ENCODE data around the gene WBP11.
A peak's percentile ranks its signal among the peaks of the same experiment; 100 is the strongest.

The WBP11 gene

GRCh38 chr12:14775636-14775980 is 27.7 kb downstream of the WBP11 start:
- no peak for FAIRE-seq

GRCh38 chr12:14774906-14775635 is 28.2 kb downstream of the WBP11 start:
- FAIRE-seq: peak; percentile 55
- TF ChIP-seq TAF1 (IDR thresholded peaks at IDR 0.05; ENCODE audit: low read depth, low read length) (no peak), SPI1 (IDR thresholded peaks at IDR 0.05; ENCODE audit: low read depth, low read length) (no peak)
- no peak for DNase-seq (ENCODE audit: insufficient read length, low spot score)

More at GRCh38 chr12:14775636-14775980, 27.7 kb downstream of the WBP11 start:
- DNase-seq (ENCODE audit: insufficient read length, low spot score): no peak
- TF ChIP-seq TAF1 (IDR thresholded peaks at IDR 0.05; ENCODE audit: low read depth, low read length): no peak
- no peak for TF ChIP-seq POLR2A (IDR thresholded peaks at IDR 0.05; ENCODE audit: low read depth, low read length)
- no peak for TF ChIP-seq POLR2AphosphoS5 (IDR thresholded peaks at IDR 0.05; ENCODE audit: low read depth, low read length)
- TF ChIP-seq POU2F2 (IDR thresholded peaks at IDR 0.05; ENCODE audit: low read depth, low read length): no peak
- TF ChIP-seq PAX5 (IDR thresholded peaks at IDR 0.05; ENCODE audit: insufficient read depth, low read length, severe bottlenecking): no peak
- no peak for TF ChIP-seq SPI1 (IDR thresholded peaks at IDR 0.05; ENCODE audit: low read depth, low read length)

- TF ChIP-seq POU2F2 (IDR thresholded peaks at IDR 0.05; ENCODE audit: low read depth, low read length) (peak; percentile 100), TAF1 (IDR thresholded peaks at IDR 0.05; ENCODE audit: low read depth, low read length) (peak; percentile 66), POLR2A (IDR thresholded peaks at IDR 0.05; ENCODE audit: low read depth, low read length) (peak; percentile 87), PAX5 (IDR thresholded peaks at IDR 0.05; ENCODE audit: insufficient read depth, low read length, severe bottlenecking) (peak; percentile 43), SPI1 (IDR thresholded peaks at IDR 0.05; ENCODE audit: low read depth, low read length) (no peak), POLR2AphosphoS5 (IDR thresholded peaks at IDR 0.05; ENCODE audit: low read depth, low read length) (peak; percentile 87; the same call in 1 of the 2 replicates)
- DNase-seq (ENCODE audit: insufficient read length, low spot score) (peak; percentile 53), FAIRE-seq (peak; percentile 80)
Observed at GRCh38 chr12:14774074-14774905, 29.0 kb downstream of the WBP11 start.

- no peak for TF ChIP-seq POLR2AphosphoS5 (IDR thresholded peaks at IDR 0.05; ENCODE audit: low read depth, low read length)
- TF ChIP-seq PAX5 (IDR thresholded peaks at IDR 0.05; ENCODE audit: insufficient read depth, low read length, severe bottlenecking): no peak
- no peak for TF ChIP-seq TAF1 (IDR thresholded peaks at IDR 0.05; ENCODE audit: low read depth, low read length)
- TF ChIP-seq POLR2A (IDR thresholded peaks at IDR 0.05; ENCODE audit: low read depth, low read length): no peak; the same call in 1 of the 2 replicates
- no peak for TF ChIP-seq SPI1 (IDR thresholded peaks at IDR 0.05; ENCODE audit: low read depth, low read length)
- no peak for TF ChIP-seq POU2F2 (IDR thresholded peaks at IDR 0.05; ENCODE audit: low read depth, low read length)
- FAIRE-seq (peak; percentile 58), DNase-seq (ENCODE audit: insufficient read length, low spot score) (no peak)
Observed at GRCh38 chr12:14773685-14774073, 29.6 kb downstream of the WBP11 start.

- TF ChIP-seq POU2F2 (IDR thresholded peaks at IDR 0.05; ENCODE audit: low read depth, low read length): no peak
- TF ChIP-seq SPI1 (IDR thresholded peaks at IDR 0.05; ENCODE audit: low read depth, low read length): no peak
- TF ChIP-seq POLR2A (IDR thresholded peaks at IDR 0.05; ENCODE audit: low read depth, low read length): no peak
- TF ChIP-seq TAF1 (IDR thresholded peaks at IDR 0.05; ENCODE audit: low read depth, low read length): no peak
- TF ChIP-seq PAX5 (IDR thresholded peaks at IDR 0.05; ENCODE audit: insufficient read depth, low read length, severe bottlenecking): no peak
- TF ChIP-seq POLR2AphosphoS5 (IDR thresholded peaks at IDR 0.05; ENCODE audit: low read depth, low read length): no peak
- no peak for FAIRE-seq
Observed at GRCh38 chr12:14772946-14773345, 30.3 kb downstream of the WBP11 start.

DNA sequence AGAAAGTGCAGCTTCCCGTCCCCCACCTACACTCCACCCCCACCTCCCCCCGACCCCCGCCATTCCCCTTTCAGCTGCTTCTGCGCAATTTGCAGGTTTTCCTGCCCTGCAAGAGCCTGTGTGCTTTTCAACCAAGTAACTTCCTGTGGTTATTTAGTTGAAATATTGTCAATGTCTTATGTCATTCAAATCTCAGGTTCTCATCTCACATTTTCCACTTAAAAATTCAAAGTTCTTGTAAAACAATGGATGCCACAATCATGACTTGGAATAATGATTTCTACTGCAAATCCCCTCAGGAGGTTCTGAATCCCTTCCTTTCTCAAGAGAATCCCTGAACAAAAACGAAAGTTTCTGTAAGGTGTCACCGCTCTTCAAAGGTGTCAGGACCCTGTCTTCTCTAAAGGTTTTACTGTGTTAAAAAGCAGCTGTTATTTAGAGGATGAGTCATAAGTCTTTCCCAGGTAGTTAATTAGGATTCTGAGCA is 31.6 kb downstream of the WBP11 start:
- TF ChIP-seq PAX5 (IDR thresholded peaks at IDR 0.05; ENCODE audit: insufficient read depth, low read length, severe bottlenecking): no peak
- no peak for TF ChIP-seq POLR2AphosphoS5 (IDR thresholded peaks at IDR 0.05; ENCODE audit: low read depth, low read length)
- TF ChIP-seq TAF1 (IDR thresholded peaks at IDR 0.05; ENCODE audit: low read depth, low read length): no peak
- DNase-seq (ENCODE audit: insufficient read length, low spot score) (no peak), FAIRE-seq (no peak)

More at GRCh38 chr12:14772946-14773345, 30.3 kb downstream of the WBP11 start:
- DNase-seq (ENCODE audit: insufficient read length, low spot score): no peak

- FAIRE-seq (peak; percentile 88), DNase-seq (ENCODE audit: insufficient read length, low spot score) (no peak)
- TF ChIP-seq SPI1 (IDR thresholded peaks at IDR 0.05; ENCODE audit: low read depth, low read length): no peak
- TF ChIP-seq POU2F2 (IDR thresholded peaks at IDR 0.05; ENCODE audit: low read depth, low read length): peak; percentile 95
- peak; percentile 94 for TF ChIP-seq TAF1 (IDR thresholded peaks at IDR 0.05; ENCODE audit: low read depth, low read length)
- no peak for TF ChIP-seq PAX5 (IDR thresholded peaks at IDR 0.05; ENCODE audit: insufficient read depth, low read length, severe bottlenecking)
- TF ChIP-seq POLR2A (IDR thresholded peaks at IDR 0.05; ENCODE audit: low read depth, low read length): peak; percentile 99
- TF ChIP-seq POLR2AphosphoS5 (IDR thresholded peaks at IDR 0.05; ENCODE audit: low read depth, low read length): peak; percentile 99
Observed at GRCh38 chr12:14770496-14771461, 32.5 kb downstream of the WBP11 start.

- FAIRE-seq: peak; percentile 95
- peak; percentile 45; the same call in 1 of the 2 replicates for TF ChIP-seq TAF1 (IDR thresholded peaks at IDR 0.05; ENCODE audit: low read depth, low read length)
- TF ChIP-seq POU2F2 (IDR thresholded peaks at IDR 0.05; ENCODE audit: low read depth, low read length): peak; percentile 95
- peak; percentile 42 for TF ChIP-seq PAX5 (IDR thresholded peaks at IDR 0.05; ENCODE audit: insufficient read depth, low read length, severe bottlenecking)
- TF ChIP-seq POLR2AphosphoS5 (IDR thresholded peaks at IDR 0.05; ENCODE audit: low read depth, low read length): peak; percentile 90
- TF ChIP-seq SPI1 (IDR thresholded peaks at IDR 0.05; ENCODE audit: low read depth, low read length): 0 out of 2 replicates have a peak, but pooled peaks have one; percentile 10
- TF ChIP-seq POLR2A (IDR thresholded peaks at IDR 0.05; ENCODE audit: low read depth, low read length): peak; percentile 93
- peak; percentile 45 for DNase-seq (ENCODE audit: insufficient read length, low spot score)
Observed at GRCh38 chr12:14769969-14770495, 33.2 kb downstream of the WBP11 start.
